Measurements from ENCODE around the gene WFDC9. TPM values are rescaled to one million over a fixed set of nuclear protein-coding genes. Genes with fewer than 3 reads are reported as not detected.

Gene WFDC9
- total RNA-seq, 1 experiment from 2014 or later: not detected

Other genes with a start within 250 kb of the WFDC9 start
- 44.2 TPM for gene DBNDD2, start 223.0 kb downstream of the WFDC9 start, total RNA-seq (2021; ENCODE audit: unreplicated experiment)
- gene PIGT, start 215.1 kb downstream of the WFDC9 start, total RNA-seq (2021; ENCODE audit: unreplicated experiment): 71.4 TPM
- gene WFDC2, start 161.5 kb downstream of the WFDC9 start, total RNA-seq (2021; ENCODE audit: unreplicated experiment): 1.1 TPM
- not detected for gene SPINT3, start 115.7 kb downstream of the WFDC9 start, total RNA-seq (2021; ENCODE audit: unreplicated experiment)
- gene WFDC6, start 91.8 kb downstream of the WFDC9 start, total RNA-seq (2021; ENCODE audit: unreplicated experiment): not detected
- not detected for gene EPPIN, start 83.9 kb downstream of the WFDC9 start, total RNA-seq (2021; ENCODE audit: unreplicated experiment)
- not detected for gene WFDC8, start 52.0 kb downstream of the WFDC9 start, total RNA-seq (2021; ENCODE audit: unreplicated experiment)
- 0.47 TPM for gene WFDC10A, start 1.5 kb downstream of the WFDC9 start, total RNA-seq (2021; ENCODE audit: unreplicated experiment)
- gene WFDC11, start 39.0 kb upstream of the WFDC9 start, total RNA-seq (2021; ENCODE audit: unreplicated experiment): not detected
- not detected for gene WFDC13, start 70.8 kb upstream of the WFDC9 start, total RNA-seq (2021; ENCODE audit: unreplicated experiment)
- gene WFDC10B, start 73.7 kb upstream of the WFDC9 start, total RNA-seq (2021; ENCODE audit: unreplicated experiment): not detected
- gene SPINT4, start 91.1 kb upstream of the WFDC9 start, total RNA-seq (2021; ENCODE audit: unreplicated experiment): not detected
- gene WFDC3, start 160.6 kb upstream of the WFDC9 start, total RNA-seq (2021; ENCODE audit: unreplicated experiment): 4.7 TPM
- 61.0 TPM for gene DNTTIP1, start 160.7 kb upstream of the WFDC9 start, total RNA-seq (2021; ENCODE audit: unreplicated experiment)
- gene UBE2C, start 181.4 kb upstream of the WFDC9 start, total RNA-seq (2021; ENCODE audit: unreplicated experiment): 205 TPM
- not detected for gene TNNC2, start 196.0 kb upstream of the WFDC9 start, total RNA-seq (2021; ENCODE audit: unreplicated experiment)
- 11.9 TPM for gene SNX21, start 202.5 kb upstream of the WFDC9 start, total RNA-seq (2021; ENCODE audit: unreplicated experiment)
- gene ACOT8, start 226.1 kb upstream of the WFDC9 start, total RNA-seq (2021; ENCODE audit: unreplicated experiment): 12.2 TPM
- gene ZSWIM3, start 226.3 kb upstream of the WFDC9 start, total RNA-seq (2021; ENCODE audit: unreplicated experiment): 1.8 TPM
- 13.0 TPM for gene ZSWIM1, start 249.9 kb upstream of the WFDC9 start, total RNA-seq (2021; ENCODE audit: unreplicated experiment)

Data from HCT116 (cell line).